NCI-H1417 (cell line): ENCODE measurements around the gene OBP2B.
"Not testable (repeated sequence)": the region's sequence is repeated elsewhere in the genome, so short reads cannot be mapped to it uniquely, and the experiment has no call there.

Source experiments
- DNase-seq, 3 experiments: peaks; one replicate each; lab custom pipeline; 2025; lab: John Stamatoyannopoulos, UW

Gene OBP2B

DNA sequence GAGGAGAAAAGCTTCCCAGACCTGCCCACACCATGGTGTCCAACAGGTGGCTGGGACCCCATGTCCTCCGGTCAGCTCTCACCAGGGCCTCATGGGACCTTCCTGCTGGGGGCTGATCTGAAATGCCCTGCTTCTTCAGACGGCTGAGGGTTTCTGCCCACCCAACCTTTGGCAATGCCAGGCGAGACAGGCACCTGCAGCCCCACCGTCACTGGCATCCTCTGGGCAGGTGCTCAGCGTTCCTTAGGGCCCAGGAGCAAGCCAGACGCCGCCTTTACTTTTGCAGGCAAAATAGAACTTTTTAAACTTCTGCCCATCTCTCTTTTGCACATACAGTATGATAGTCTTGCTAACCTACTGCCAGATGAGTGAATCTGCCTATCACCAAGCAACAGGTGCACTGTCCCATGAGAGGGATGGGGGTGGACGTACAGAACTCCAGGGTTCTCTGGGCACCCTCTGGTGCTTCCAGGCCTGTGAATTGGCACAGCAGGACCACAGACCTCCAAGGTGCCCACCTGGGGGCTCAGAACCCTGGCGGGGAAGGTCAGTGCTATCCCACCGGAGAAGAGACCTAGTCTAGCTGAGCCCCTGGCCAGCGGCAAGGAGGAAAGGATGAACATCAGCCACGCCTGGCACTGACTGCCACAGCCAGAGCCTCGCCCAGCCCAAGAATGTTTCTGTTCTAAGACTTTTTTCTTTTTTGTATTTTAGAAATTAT, 7.5 kb downstream of the OBP2B start:
- DNase-seq: no peak

DNA sequence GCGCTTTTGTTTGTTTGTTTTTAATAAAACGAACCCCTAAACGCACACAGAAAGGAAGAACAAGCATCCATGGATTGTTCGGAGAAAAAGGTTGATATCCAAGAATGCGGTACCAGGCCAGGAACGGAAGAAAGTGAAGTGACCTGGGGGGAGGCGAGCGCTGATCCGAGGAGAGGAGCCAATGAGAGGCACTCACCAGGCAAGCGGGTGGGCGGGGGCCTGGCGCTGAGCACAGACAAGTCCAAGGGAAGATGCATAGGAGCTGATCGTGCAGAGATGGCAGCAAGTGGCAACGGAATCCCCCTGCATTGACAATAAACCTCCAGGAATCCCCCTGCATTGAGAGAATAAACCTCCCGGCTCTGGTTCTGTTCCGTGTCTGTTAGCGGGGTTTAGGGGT, 8.4 kb downstream of the OBP2B start:
- DNase-seq: no peak

DNA sequence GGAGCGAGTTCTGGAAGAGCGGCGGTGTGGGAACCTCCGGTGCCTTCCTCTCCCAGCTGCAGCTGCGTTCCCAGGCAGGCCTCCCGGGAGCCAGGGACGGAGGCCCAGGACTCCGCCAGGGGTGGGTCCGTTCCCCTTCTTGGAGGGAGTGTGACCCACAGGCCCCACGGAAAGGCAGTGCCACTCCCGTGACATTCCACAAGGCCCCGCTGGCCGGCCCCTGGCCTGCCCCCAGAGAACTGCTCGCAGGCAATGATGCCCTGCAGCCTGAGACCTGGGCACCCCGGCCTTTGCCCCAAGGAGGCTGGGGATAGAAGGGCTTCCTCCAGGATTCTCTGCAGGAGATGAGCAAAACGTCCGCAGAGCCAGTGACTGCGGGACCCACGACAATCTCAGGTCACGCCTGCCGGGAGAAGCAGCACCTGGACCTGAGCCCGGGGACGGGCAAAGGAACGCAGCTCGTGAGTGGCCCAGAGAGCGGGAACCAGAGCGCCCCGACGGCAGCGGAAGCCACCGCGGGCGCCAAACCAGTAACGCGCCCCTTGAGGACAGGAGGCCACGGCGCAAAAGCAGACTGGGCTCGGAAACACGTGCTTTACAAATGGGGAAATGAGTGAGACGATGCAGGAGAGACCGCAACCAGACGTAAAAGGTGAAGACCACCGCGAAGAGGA, 9.3 kb downstream of the OBP2B start:
- DNase-seq: peak; percentile 8 to 78 (median 67)

DNA sequence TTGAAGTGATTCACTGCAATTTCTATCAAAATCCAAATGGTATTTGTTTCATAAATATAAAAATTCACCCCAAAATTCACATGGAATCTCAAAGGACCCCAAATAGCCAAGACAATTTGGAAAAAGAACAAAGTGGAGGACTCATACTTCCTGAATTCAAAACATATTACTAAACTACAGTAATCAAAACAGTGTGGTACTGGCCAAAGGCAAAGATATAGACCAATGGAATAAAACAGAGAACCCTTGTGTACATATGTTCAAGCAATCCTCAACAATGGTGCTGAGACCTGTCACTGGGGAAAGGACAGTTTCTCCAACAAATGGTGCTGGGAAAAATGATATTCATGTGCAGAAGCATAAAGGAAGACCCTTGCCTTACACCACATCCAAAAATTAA, 14.0 kb downstream of the OBP2B start:
- no peak for DNase-seq

DNA sequence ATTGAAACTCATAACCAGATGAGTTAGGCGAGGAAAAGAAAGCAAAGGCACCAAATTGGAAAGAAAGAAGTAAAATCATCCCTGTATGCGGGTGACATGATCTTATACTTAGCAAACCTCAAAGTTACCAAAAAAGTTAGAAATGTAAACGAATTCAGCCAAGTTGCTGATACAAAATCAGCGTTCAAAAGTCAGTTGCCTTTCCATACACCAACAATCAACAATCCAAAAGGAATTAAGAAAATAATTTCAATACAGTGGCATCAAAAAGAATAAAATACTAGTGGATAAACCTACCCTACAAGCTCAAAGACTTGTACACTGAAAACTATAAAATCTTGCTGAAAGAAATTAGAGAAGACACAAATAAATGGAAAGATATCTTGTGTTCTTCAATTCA, 14.5 kb downstream of the OBP2B start:
- DNase-seq: no peak

DNA sequence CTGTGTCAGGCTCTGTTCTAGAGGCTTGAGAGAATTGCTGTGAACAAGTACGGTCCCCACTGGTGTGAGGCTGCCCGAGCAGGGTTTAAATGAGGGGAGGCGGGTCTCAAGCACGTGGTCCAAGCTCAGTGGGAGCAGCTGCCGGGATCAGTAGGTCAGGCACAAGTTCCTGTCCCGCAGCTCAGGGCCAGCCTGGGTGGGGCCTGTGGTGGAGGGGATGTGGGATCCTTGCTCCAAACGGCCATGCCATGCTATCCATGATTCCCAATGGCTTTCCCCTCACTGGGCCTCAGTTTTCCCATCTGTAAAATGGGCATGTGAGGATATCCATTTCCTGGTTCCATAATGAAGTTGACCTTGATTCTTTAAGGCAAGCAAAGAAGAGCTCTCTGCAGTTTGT, 17.1 kb downstream of the OBP2B start:
- no peak for DNase-seq

DNA sequence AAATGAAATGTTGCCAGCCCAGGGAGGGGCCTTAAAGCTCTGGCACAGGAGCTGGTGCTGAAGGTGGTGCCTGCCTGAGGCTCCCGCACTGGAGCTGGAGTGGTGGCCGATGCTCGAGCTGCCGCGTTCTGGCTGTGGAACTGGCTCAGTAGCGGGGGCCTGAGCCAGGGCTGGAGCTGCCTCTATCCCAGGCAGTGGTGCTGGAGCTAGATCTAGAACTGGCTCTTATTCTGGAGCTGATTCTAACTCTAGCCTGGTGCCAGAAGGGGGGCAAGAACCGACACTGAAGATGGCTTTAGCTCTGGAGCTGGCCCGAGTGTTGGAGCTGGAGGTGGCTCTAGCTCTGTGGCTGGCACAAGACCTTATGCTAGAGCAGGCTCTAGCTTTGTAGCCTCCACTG, 19.2 kb downstream of the OBP2B start:
- no peak for DNase-seq

DNA sequence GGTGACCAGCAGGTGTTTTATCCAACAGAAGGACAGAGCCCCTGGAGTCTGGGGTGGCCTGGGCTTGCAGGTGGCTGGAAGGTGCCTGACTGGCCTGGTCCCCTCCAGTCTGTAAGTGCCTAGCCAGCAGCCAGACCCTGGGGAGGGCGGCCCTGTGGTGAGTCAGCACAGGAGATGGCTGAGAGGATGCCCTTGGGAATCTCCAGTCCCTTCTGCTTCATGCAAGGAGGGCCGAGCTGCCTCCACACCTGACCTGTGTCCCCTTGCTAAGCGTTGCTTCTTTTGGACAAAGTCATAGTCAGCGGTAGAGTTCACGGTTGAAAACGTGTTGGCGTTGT, 20.2 kb downstream of the OBP2B start:
- no peak for DNase-seq

DNA sequence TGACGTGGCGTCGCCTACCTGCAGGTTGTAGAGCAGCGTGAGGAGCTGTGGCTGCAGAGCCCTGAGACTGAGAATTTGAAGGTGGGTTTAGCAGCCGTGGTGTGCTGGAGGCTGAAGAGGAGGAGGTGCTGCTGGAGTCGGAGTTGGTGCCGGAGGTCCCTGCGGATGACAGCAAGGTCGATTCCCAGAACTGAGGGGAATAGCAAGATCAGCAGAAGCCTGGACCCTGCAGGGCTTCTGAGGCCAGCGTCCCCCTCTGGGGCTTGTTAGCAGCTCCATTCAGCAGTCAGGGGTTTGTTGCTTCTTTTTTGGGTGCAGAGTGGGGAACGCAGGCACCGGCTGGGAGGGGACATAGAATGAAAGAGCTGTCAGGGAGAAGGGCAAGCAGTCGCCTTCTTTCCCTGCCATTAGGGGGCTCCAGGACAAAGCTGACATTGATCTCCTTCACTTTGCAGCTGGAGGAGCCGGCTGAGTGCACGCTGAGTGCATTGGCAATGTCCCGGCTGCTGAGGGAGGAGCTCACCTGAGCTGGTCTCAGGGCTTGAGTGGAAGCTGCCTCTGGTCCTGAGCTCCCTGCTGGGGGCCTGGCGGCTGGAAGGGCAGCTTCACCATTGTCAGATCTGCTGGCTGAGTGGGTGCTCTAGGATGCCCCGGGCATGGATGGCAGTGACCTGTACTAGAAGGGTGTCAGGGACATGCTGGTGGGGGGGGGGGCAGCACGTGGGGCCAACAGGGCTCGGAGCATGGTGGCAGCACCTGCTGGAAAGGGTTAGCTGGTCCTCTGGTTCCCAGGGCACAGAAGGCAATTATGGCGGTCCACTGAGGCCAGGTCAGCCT, 20.8 kb downstream of the OBP2B start:
- DNase-seq: peak; percentile 16 to 65 (median 25)

DNA sequence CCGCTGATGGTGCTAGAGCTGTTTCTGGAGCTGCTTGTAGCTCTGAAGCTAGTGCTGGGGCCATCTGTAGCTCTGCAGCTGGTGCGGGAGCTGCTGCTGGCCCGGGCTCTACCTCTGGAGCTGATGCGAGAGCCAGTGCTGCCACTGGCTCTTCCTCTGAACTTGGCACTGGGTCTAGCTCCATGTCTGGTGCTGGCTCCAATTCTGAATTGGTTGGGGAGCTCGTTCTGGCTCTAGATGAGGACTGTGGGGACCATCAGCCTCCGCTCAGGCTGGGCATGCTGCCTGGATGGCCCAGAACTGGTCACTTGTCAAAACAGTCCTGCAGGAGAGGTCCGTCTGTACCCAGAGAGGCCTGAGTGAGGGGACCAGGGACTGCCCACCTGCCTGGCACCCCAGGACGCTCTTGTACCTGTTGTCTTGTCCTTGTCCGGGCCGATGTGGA, 21.5 kb downstream of the OBP2B start:
- DNase-seq: no peak

DNA sequence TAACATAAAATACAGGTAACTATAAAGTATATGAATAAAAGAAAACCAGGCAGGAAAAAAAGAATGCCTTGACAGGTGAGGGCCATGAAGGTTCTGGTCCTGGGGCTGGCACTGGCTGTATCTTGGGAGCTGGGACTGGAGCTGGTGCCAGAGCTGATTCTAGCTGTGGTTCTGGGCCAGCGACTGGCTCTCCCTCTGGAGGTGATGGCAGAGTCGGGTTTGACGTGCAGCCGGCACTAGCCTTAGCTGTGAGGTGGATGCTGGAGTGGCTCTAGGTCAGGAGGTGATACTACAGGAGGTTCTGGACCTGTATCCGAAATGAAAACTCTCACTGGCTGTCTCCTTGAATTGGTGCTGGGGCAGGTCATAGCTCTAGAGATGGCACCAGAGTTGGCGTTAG, 22.3 kb downstream of the OBP2B start:
- no peak for DNase-seq

DNA sequence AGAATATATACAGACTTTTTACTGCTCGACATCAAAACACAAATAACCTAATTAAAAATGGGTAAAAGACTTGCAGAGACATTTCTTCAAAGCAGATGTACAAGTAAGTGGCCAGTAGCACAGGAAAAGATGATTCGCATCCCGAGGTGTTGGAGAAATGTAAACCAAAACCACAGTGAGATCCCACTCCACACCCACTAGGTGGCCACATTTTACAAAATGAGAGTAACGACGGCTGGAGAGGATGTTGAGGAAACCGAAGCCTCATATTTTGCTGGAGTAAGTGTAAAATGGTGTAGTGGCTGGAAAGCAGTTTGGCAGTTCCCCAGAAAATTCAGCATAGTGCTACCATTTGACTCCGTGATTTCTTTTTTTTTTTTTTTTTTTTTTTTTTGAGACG, 24.1 kb downstream of the OBP2B start:
- DNase-seq: peak; percentile 51 to 91 (median 73)

DNA sequence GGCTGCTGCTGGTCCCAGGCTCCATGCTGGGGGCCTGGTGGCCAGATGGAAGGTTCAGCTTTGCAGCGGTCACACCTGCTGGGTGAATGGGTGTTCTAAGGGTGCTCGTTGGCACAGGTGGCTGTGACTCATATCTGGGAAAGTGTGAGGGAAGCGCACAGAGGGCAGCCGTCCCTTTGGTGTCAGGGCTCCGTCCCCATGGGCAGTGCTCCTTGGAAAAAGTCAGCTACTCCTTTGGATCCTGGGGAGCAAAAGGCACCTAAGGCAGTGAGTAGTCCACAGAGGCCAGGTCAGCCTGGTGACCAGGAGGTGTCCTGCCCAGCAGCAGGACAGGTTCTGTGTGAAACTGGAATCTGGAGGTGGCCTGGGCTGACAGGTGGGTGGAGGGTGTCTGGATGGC, 26.9 kb downstream of the OBP2B start:
- no peak for DNase-seq

DNA sequence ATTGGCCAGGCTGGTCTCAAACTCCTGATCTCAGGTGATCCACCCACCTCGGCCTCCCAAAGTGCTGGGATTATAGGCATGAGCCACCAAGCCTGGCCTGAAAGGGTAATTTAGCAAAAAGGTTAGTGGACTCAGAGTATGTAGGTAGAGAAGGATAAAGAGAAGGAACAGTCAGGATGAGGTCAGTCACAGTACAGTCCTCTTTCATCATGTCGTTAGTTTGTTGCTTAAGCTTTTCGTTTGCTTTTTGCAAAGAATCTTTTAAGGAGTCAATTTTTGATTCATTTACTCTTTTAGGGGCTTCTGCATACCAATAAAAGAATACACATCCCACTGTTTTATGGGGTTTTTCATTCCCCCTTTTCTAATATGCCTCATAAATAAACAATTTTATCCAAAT, 27.5 kb downstream of the OBP2B start:
- DNase-seq: no peak

DNA sequence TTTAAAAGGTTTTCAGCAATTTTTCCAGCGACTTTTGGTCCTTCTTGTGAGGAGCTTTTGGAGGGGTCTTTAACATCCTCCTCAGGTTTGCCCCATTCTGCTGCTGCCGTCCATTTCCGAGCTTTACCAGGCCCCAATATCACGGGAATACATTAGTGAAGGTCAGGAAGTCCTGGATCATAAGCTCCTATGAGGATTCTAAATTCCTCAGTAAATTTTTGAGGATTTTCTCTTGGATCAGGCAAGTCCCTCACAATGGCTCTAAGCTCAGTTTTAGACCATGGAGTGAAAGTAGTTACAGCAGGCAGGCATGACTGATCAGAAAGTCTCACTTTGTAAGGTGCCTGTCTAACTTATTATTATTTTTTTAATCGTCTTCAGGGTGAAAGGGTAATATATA, 28.1 kb downstream of the OBP2B start:
- no peak for DNase-seq

DNA sequence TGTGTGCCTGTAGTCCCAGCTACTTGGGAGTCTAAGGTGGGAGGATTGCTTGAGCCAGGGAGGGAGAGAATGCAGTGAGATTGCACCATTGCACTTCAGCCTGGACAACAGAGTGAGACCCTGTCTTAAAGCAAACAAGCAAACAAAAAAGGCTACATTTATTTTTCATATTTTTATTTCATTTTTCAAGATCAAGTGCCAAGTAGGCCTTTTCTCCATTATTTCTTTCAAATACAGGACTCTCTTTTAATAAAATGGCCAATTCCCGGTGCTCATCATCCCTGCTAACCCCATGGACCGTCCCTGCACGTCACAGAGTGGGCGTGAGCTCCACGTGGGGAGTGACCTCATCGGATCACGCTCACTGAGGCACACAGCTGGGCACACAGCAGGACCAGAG, 36.0 kb downstream of the OBP2B start:
- DNase-seq: no peak

DNA sequence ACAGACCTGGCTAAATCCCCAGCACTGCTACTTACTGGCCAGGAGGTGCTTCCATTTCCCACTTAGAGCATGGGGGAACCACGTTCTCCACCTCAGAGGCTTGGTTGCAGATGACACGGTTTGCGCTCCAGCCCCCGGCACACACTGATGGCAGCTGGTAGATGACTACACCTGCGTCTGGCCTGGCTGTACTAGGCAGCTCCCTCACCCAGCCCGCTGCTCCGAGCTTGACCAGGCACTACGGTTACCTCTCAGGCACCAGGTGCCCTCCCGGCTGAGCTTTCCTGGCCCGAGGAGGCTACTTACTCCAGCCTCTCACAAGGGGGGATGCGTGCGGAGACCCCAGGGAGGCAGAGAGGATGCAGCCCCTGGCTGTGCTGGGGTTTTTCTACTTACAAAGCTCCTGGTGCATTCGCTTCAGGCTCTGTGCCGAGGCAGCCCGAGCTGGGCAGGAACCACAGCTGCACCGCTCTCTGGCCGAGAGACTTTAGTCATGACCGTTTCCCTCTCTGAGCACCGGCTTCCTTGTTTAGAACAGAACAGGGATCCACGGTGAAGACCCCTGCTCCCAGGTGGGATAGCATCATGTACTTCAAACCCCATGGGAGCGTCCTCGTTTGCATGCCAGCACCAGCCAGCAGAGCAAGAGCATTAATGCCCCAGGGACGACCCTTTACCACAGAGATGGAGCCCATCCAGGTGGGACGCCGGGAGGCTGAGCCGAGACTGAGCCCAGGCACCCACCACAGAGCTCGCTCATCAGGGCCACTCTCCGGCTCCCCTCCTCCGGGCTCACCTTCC, 37.7 kb downstream of the OBP2B start:
- DNase-seq: no peak

DNA sequence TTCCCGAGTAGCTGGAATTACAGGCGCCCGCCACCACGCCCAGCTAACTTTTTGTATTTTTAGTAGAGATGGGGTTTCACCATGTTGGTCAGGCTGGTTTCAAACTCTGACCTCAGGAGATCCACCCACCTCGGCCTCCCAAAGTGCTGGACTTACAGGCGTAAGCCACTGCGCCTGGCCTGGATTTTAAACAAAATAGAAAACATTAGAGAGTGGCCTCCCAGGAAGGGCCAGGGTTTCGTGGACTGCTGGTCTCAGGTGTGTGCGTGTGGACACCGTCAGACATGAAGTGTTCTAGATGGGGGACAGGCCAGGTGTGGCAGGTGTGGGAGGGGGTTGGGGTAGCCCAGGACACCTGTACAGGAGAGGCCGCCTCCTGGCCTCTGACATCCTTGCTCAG, 38.3 kb downstream of the OBP2B start:
- DNase-seq: no peak

DNA sequence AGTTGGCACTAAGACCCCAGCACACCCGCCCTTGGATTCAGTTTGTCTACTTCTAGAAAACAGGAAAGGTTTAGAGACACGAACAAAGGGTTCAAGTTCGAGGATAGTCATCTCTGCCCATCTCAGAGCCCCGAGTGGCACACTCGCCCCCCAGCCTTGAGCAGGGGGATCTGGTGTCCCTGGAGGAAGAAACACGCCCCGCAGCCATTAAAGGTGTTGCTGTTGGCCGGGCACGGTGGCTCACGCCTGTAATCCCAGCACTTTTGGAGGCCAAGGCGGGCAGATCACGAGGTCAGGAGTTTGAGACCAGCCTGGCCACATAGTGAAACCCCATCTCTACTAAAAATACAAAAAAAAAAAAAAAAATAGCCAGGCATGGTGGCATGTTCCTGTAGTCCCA, 39.4 kb downstream of the OBP2B start:
- not testable (repeated sequence) for DNase-seq

DNA sequence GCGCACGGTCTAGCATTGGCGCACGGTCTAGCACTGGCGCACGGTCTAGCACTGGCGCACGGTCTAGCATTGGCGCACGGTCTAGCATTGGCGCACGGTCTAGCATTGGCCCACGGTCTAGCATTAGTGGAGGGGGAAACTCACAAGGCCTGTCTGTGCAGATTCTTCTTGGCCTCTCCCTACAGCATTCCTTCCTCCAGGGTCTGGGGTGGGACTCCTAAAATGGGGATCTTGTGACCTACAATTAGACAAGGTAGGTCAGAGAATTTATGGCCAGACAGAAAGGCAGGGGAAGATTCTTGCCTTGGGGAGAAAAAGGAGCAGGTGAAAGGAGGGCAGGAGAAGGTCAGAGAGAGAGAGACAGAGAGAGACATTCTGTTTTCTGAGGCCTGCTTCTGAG, 39.9 kb downstream of the OBP2B start:
- DNase-seq: no peak

DNA sequence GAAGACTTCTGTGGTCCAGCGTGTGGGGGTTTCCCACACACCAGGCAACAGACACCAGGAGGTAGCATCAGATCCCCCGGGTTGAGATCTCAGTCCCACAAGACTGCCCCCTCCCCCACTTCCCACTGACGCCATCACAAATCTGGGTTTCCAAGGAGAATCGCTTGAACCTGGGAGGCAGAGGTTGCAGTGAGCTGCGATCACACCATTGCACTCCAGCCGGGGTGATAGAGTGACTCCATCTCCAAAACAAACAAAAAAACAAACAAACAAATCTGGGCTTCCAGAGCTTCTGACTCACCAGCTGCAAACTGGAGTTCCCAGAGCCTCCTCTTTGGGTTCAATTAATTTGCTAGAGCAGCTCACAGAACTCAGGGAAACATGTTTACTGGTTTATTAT, 40.6 kb downstream of the OBP2B start:
- DNase-seq: no peak

DNA sequence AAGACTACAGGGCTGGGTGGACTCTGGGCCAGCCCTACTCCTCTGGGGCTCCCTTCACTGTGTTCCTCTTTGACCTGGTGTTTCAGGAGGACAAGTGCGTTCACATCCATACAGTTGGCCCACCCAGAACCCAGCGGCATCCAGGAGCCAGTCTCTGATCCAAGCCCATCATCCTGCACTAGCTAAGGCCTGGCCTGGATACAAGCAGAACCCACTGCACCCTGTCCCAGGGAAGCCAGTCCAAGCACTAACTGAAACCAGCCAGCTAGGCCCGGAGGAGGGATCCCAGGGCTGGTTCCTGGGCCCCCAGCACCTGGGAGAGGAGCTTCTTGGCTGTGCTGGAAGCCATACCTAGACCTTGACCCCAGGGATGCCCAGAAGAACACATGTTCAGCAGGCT, 41.3 kb downstream of the OBP2B start:
- DNase-seq: no peak
